CD4-positive, alpha-beta T cell (primary cell): ENCODE measurements around the gene PITX1. TPM values are rescaled to one million over a fixed set of nuclear protein-coding genes. Genes with fewer than 3 reads are reported as not detected.

Experiments
- ATAC-seq: fragments of 200-7000 bp; cut with Tn5 transposase; one replicate; pipeline ENCODE4 v1.10.0; 2022; ENCODE audit warnings: mild to moderate bottlenecking; ENCODE audit not compliant: poor library complexity
- CTCF ChIA-PET: fragments of 350-600 bp; sonication (Branson Sonifier 250); formaldehyde crosslinking; loops from one replicate; lab custom pipeline; 2021; ENCODE audit warnings: antibody characterized with exemption, inconsistent platforms; lab: Charles Lee
- POLR2A ChIA-PET: fragments of 350-600 bp; sonication (Branson Sonifier 250); formaldehyde crosslinking; loops from one replicate; lab custom pipeline; 2021; ENCODE audit warnings: antibody characterized with exemption, inconsistent platforms; lab: Charles Lee
- DNase-seq, 14 experiments: peaks; one replicate each; pipeline ENCODE4 v3.0.0-alpha.2; 2013 to 2020; ENCODE audit warnings: mixed read lengths in 2 of 14
- H3K27ac ChIP-seq, 2 donors: one replicate each; pipeline versions ENCODE4 v1.5.1 to v1.7.0; 2013; ENCODE audit warnings: low read length in 2 of 2, low read depth in 1 of 2, mild to moderate bottlenecking in 1 of 2
- H3K27me3 ChIP-seq, 2 experiments: 1 replicate in 1 of 2; 2 replicates in 1 of 2; pipeline versions ENCODE4 v1.6.1 to v1.7.0; 2013; ENCODE audit warnings: low read length in 2 of 2, control low read depth in 1 of 2, mild to moderate bottlenecking in 1 of 2, moderate library complexity in 1 of 2; ENCODE audit not compliant: insufficient read depth in 2 of 2, control insufficient read depth in 1 of 2
- H3K36me3 ChIP-seq: one replicate; pipeline ENCODE4 v1.6.1; 2013; ENCODE audit warnings: low read length, control low read depth; ENCODE audit not compliant: insufficient read depth
- H3K4me1 ChIP-seq: one replicate; pipeline ENCODE4 v1.6.1; 2013; ENCODE audit warnings: low read length, control low read depth; ENCODE audit not compliant: insufficient read depth
- H3K4me3 ChIP-seq: one replicate; pipeline ENCODE4 v1.5.1; 2013; ENCODE audit warnings: mild to moderate bottlenecking, low read length, moderate library complexity
- H3K9me3 ChIP-seq, 2 experiments: 1 replicate in 1 of 2; 2 replicates in 1 of 2; pipeline versions ENCODE4 v1.6.1 to v1.7.0; 2013; ENCODE audit warnings: low read length in 2 of 2, mild to moderate bottlenecking in 2 of 2, control low read depth in 1 of 2, moderate library complexity in 1 of 2; ENCODE audit not compliant: control insufficient read depth in 1 of 2, insufficient read depth in 1 of 2
- H3K27ac Mint-ChIP-seq: one replicate; pipeline ENCODE4 v1.8.0; 2020; ENCODE audit warnings: mixed read lengths
- H3K27me3 Mint-ChIP-seq: one replicate; pipeline ENCODE4 v1.8.0; 2021; ENCODE audit warnings: mixed read lengths
- H3K36me3 Mint-ChIP-seq: one replicate; pipeline ENCODE4 v1.8.0; 2021; ENCODE audit warnings: low read depth, mixed read lengths
- H3K4me1 Mint-ChIP-seq: one replicate; pipeline ENCODE4 v1.8.0; 2021; ENCODE audit warnings: low read depth, mixed read lengths
- H3K4me3 Mint-ChIP-seq: one replicate; pipeline ENCODE4 v1.8.0; 2020; ENCODE audit warnings: mild to moderate bottlenecking, mixed read lengths
- H3K9me3 Mint-ChIP-seq: one replicate; pipeline ENCODE4 v1.8.0; 2020; ENCODE audit warnings: mixed read lengths
- intact Hi-C, 2 experiments: fragments of 100-400 bp; cut with DNase I in 1 of 2; cut with micrococcal nuclease in 1 of 2; formaldehyde crosslinking; loops; one replicate each; pipeline versions ENCODE4 v1.15.1 to v1.9.0; 2023 to 2025; cut with DNase I, micrococcal nuclease
- total RNA-seq, 174 experiments: library from RNA in 2 of 174; stranded (reverse) in 2 of 174; gene quantifications; one replicate each; pipeline ENCODE4 v1.2.3 and lab custom pipeline; 2021 to 2026
- TF ChIP-seq, protein P1 (sequence below): fragments of 200-600 bp; IDR thresholded peaks from one replicate; pipeline ENCODE4 v1.8.0; 2022; ENCODE audit warnings: antibody characterized with exemption, mild to moderate bottlenecking

Gene PITX1
- total RNA-seq, 2 experiments from 2014 or later, result not detected

DNA sequence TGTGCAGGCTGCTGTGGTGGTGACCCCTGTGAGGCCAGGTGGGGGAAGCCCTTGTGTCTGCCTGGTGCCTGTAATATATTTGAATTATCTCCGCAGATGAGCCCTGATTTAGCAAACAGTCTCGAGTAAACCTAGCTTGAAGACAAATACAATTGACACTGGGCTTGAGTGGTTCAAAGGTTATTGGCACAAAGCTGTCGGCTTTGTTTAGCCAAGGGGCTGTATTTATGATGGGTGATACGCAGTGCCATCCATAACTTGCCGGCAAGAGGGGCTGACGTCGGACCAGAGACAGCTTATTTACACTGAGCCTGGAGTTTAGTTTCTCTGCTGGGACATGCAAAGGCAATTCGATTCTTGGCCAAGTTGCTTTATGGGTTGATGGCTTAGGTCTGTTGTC, 20.0 kb upstream of the PITX1 start:
- ChIA-PET POLR2A (no interaction called here), CTCF (no interaction called here)
- Mint-ChIP-seq H3K27ac (no peak overlapping the region), H3K27me3 (peaks cover 83% of the 10 kb centered on the region), H3K4me3 (no peak overlapping the region), H3K9me3 (no peaks in the 10 kb centered on the region), H3K4me1 (no peaks in the 10 kb centered on the region), H3K36me3 (no peaks in the 10 kb centered on the region)
- Histone ChIP-seq H3K27ac (no peak overlapping the region), H3K36me3 (no peaks in the 10 kb centered on the region), H3K4me3 (no peak overlapping the region), H3K9me3 (no peaks in the 10 kb centered on the region), H3K27me3 (peaks cover 4 to 40% of the 10 kb centered on the region in 2 experiments), H3K4me1 (no peaks in the 10 kb centered on the region)
- intact Hi-C loops, result no loop called here
- TF ChIP-seq, protein P1, sequence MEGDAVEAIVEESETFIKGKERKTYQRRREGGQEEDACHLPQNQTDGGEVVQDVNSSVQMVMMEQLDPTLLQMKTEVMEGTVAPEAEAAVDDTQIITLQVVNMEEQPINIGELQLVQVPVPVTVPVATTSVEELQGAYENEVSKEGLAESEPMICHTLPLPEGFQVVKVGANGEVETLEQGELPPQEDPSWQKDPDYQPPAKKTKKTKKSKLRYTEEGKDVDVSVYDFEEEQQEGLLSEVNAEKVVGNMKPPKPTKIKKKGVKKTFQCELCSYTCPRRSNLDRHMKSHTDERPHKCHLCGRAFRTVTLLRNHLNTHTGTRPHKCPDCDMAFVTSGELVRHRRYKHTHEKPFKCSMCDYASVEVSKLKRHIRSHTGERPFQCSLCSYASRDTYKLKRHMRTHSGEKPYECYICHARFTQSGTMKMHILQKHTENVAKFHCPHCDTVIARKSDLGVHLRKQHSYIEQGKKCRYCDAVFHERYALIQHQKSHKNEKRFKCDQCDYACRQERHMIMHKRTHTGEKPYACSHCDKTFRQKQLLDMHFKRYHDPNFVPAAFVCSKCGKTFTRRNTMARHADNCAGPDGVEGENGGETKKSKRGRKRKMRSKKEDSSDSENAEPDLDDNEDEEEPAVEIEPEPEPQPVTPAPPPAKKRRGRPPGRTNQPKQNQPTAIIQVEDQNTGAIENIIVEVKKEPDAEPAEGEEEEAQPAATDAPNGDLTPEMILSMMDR, result no peak
- ATAC-seq (no peak), DNase-seq (no peak)

DNA sequence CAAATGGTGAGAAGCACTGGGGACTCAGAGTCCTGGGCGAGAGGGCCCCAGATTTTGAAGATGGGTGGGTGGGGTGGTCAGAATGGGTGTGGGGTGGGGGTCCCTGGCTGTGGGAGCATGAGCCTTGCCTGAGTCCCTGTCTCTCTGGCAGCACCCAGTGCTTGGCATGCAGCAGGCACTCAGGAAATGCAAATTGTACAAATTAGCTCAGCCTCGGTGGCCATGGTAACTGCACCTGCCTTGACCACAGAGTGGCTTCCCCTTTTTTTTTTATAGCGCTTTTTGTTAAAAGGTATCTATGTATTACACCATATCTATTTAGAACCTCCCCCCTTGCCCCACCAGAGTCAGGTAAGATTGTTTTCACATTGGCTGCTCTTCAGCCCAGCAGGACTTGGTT, 19.2 kb upstream of the PITX1 start:
- Mint-ChIP-seq H3K9me3 (no peaks in the 10 kb centered on the region), H3K4me1 (no peaks in the 10 kb centered on the region), H3K4me3 (no peak overlapping the region), H3K27ac (no peak overlapping the region), H3K36me3 (no peaks in the 10 kb centered on the region), H3K27me3 (peaks cover 82% of the 10 kb centered on the region)
- TF ChIP-seq, protein P1, result no peak
- ATAC-seq, result no peak
- Histone ChIP-seq H3K36me3 (no peaks in the 10 kb centered on the region), H3K4me1 (no peaks in the 10 kb centered on the region), H3K9me3 (no peaks in the 10 kb centered on the region), H3K27ac (no peak overlapping the region), H3K27me3 (peaks cover 2 to 44% of the 10 kb centered on the region in 2 experiments), H3K4me3 (no peak overlapping the region)
- no peak for DNase-seq
- POLR2A ChIA-PET, result no interaction called here
- CTCF ChIA-PET, result no interaction called here
- intact Hi-C loops, result no loop called here

DNA sequence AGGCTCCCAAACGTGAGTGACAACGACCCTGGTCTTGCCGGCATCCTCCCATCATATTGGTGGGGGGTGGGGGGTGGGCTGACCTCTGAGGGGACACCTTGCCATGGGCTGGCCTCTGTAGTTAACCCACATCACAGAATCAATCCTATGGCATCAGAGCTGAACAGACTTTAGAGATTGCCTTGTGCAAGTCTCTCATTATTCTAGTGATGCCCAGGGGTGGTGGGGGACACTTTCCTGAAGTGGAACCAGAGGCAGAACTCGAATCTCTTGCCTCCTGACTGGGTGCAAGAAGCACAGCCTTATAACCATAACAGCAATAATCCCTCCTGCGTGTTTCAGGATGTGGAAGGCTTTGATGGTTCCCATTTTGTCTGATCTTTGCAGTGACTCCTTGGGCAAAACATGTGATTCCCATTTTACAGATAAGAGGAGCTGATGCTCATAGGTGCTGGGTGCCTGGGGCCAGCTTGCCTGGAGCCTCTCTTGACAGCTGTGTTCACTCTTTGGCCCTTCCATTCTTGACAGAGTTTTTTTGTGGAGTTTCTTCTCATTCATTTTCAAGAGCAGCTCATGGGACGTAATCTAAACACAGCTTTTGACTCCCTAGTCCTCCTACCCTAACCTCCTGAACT, 18.6 kb upstream of the PITX1 start:
- no peak overlapping the region for H3K4me3 ChIP-seq
- POLR2A ChIA-PET, result no interaction called here
- H3K9me3 ChIP-seq, result no peaks in the 10 kb centered on the region

More for the DNA sequence above, 18.6 kb upstream of the PITX1 start:
- TF ChIP-seq, protein P1, result no peak
- H3K9me3 Mint-ChIP-seq, result no peaks in the 10 kb centered on the region
- no peak overlapping the region for H3K4me3 Mint-ChIP-seq
- CTCF ChIA-PET, result no interaction called here
- H3K27ac Mint-ChIP-seq, result no peak overlapping the region
- no peak for ATAC-seq
- H3K4me1 Mint-ChIP-seq, result no peaks in the 10 kb centered on the region
- Histone ChIP-seq H3K27ac (no peak overlapping the region), H3K36me3 (no peaks in the 10 kb centered on the region), H3K4me1 (no peaks in the 10 kb centered on the region), H3K27me3 (peaks cover 2 to 49% of the 10 kb centered on the region in 2 experiments)
- H3K36me3 Mint-ChIP-seq, result no peaks in the 10 kb centered on the region
- intact Hi-C loops, result no loop called here
- DNase-seq, result no peak
- peaks cover 88% of the 10 kb centered on the region for H3K27me3 Mint-ChIP-seq
